ENCODE results near the gene IGF2BP2. TPM values are rescaled to one million over a fixed set of nuclear protein-coding genes. Genes with fewer than 3 reads are reported as not detected.

The IGF2BP2 gene
- total and polyA plus RNA-seq, 8 donors = 3.2 to 17.0 (median 6.6) TPM

GRCh38 chr3:185851046-185851445, 26.2 kb upstream of the IGF2BP2 start:
- H3K27ac ChIP-seq = no peak overlapping the region
- 94 to 96% methylated on average over 3 of the region's 3 CpGs for WGBS, 2 donors
- H3K4me3 ChIP-seq = no peak overlapping the region
- intact Hi-C loops (cut with DNase I) = no loop called here
- no peak for DNase-seq
- no peak for FAIRE-seq
- H3K36me3 ChIP-seq = no peaks in the 10 kb centered on the region
- TF ChIP-seq CTCF (IDR thresholded peaks at IDR 0.05) = no peak
- no peaks in the 10 kb centered on the region for H3K4me1 ChIP-seq
- no peaks in the 10 kb centered on the region for H3K9me3 ChIP-seq
- ATAC-seq = no peak
- H3K27me3 ChIP-seq = no peaks in the 10 kb centered on the region

- Histone ChIP-seq H3K27ac (no peak overlapping the region), H3K36me3 (no peaks in the 10 kb centered on the region), H3K4me3 (no peak overlapping the region), H3K27me3 (no peaks in the 10 kb centered on the region), H3K9me3 (no peaks in the 10 kb centered on the region), H3K4me1 (no peaks in the 10 kb centered on the region)
- WGBS, 2 donors = 85 to 88% methylated on average over 6 of the region's 6 CpGs
- intact Hi-C loops (cut with DNase I) = no loop called here
- no peak for TF ChIP-seq CTCF (IDR thresholded peaks at IDR 0.05)
- FAIRE-seq (no peak), DNase-seq (no peak), ATAC-seq (no peak)
Observed at GRCh38 chr3:185847506-185847905, 22.7 kb upstream of the IGF2BP2 start.

- no peak for ATAC-seq
- no peak overlapping the region for H3K27ac ChIP-seq
- TF ChIP-seq CTCF (IDR thresholded peaks at IDR 0.05) = no peak
- 72 to 79% methylated on average over 6 of the region's 6 CpGs for WGBS, 2 donors
- H3K9me3 ChIP-seq = no peaks in the 10 kb centered on the region
- FAIRE-seq = no peak
- intact Hi-C loops (cut with DNase I) = no loop called here
- DNase-seq = no peak
- no peak overlapping the region for H3K4me3 ChIP-seq
- H3K4me1 ChIP-seq = no peaks in the 10 kb centered on the region
- no peaks in the 10 kb centered on the region for H3K36me3 ChIP-seq
- no peaks in the 10 kb centered on the region for H3K27me3 ChIP-seq
Observed at GRCh38 chr3:185846037-185846436, 21.2 kb upstream of the IGF2BP2 start.

- intact Hi-C loops (cut with DNase I) = no loop called here
- no peak for TF ChIP-seq CTCF (IDR thresholded peaks at IDR 0.05)
- no peak overlapping the region for H3K4me3 ChIP-seq
- no peaks in the 10 kb centered on the region for H3K4me1 ChIP-seq
- DNase-seq (no peak), ATAC-seq (no peak), FAIRE-seq (no peak)
- WGBS, 2 donors = 91 to 95% methylated on average over 3 of the region's 3 CpGs
- no peaks in the 10 kb centered on the region for H3K36me3 ChIP-seq
- no peaks in the 10 kb centered on the region for H3K9me3 ChIP-seq
- H3K27me3 ChIP-seq = no peaks in the 10 kb centered on the region
- H3K27ac ChIP-seq = no peak overlapping the region
Observed at GRCh38 chr3:185844051-185844450, 19.2 kb upstream of the IGF2BP2 start.

GRCh38 chr3:185843635-185844034, 18.8 kb upstream of the IGF2BP2 start:
- Histone ChIP-seq H3K9me3 (no peaks in the 10 kb centered on the region), H3K4me3 (no peak overlapping the region), H3K36me3 (no peaks in the 10 kb centered on the region), H3K27ac (no peak overlapping the region), H3K27me3 (no peaks in the 10 kb centered on the region), H3K4me1 (no peaks in the 10 kb centered on the region)
- TF ChIP-seq CTCF (IDR thresholded peaks at IDR 0.05) = no peak
- 78 to 82% methylated on average over 2 of the region's 2 CpGs for WGBS, 2 donors
- intact Hi-C loops (cut with DNase I) = no loop called here
- ATAC-seq (no peak), DNase-seq (no peak), FAIRE-seq (no peak)
